ENCODE results near the gene HSD17B14. TPM values are rescaled to one million over a fixed set of nuclear protein-coding genes. Genes with fewer than 3 reads are reported as not detected.

Gene HSD17B14
- total and polyA plus RNA-seq, 2 of the 13 experiments (the other 11 are each of a cell fraction or from before 2014, with no cell fraction given): 0.58 to 1.2 TPM

DNA sequence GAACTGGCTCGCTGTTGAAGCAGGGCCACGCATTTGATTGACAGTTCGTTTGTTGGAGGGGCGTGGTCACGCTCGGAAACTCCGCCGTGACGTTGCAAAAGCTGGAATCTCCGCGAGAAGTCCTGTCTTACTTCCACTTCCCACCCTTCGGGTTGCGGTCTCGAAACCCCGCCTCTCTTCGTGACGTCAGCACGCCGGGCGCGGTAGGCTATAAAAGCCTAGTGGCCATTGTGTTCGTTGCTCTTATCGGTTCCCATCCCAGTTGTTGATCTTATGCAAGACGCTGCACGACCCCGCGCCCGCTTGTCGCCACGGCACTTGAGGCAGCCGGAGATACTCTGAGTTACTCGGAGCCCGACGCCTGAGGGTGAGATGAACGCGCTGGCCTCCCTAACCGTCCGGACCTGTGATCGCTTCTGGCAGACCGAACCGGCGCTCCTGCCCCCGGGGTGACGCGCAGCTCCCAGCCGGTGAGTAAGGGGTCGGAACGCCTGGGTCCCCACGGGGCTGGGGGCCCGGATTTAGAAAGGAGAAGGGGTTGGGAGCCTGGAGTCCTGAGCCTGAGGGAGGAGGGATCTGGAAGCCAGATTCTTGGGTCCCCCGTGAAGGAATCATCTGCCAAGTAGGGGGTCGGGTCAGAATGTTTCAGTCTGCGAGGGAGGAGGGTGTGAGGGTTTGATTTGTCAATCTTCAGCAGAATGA is 36.0 kb upstream of the HSD17B14 start, which contains the start of gene PPP1R15A (continued):
- peak; percentile 54 for TF ChIP-seq ZFX (CRISPR knock-in tag; IDR thresholded peaks at IDR 0.05; ENCODE audit: low read depth)
- TF ChIP-seq ZZZ3 (CRISPR knock-in tag; IDR thresholded peaks at IDR 0.05; ENCODE audit: borderline replicate concordance): no peak; the same call in 1 of the 2 replicates
- TF ChIP-seq, protein P1, sequence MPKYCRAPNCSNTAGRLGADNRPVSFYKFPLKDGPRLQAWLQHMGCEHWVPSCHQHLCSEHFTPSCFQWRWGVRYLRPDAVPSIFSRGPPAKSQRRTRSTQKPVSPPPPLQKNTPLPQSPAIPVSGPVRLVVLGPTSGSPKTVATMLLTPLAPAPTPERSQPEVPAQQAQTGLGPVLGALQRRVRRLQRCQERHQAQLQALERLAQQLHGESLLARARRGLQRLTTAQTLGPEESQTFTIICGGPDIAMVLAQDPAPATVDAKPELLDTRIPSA (CRISPR knock-in tag; IDR thresholded peaks at IDR 0.05; ENCODE audit: borderline replicate concordance): no peak
- TF ChIP-seq HDAC6 (IDR thresholded peaks at IDR 0.05; ENCODE audit: low read depth, low read length): peak; percentile 82; the same call in 1 of the 2 replicates
- TF ChIP-seq ZNF329 (CRISPR knock-in tag; IDR thresholded peaks at IDR 0.05; ENCODE audit: low read depth): no peak
- TF ChIP-seq, protein P2, sequence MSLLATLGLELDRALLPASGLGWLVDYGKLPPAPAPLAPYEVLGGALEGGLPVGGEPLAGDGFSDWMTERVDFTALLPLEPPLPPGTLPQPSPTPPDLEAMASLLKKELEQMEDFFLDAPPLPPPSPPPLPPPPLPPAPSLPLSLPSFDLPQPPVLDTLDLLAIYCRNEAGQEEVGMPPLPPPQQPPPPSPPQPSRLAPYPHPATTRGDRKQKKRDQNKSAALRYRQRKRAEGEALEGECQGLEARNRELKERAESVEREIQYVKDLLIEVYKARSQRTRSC (CRISPR knock-in tag; IDR thresholded peaks at IDR 0.05; ENCODE audit: low read depth): no peak
- TF ChIP-seq ZNF7 (CRISPR knock-in tag; IDR thresholded peaks at IDR 0.05): 0 out of 2 replicates have a peak, but pooled peaks have one; percentile 27
- no peak for TF ChIP-seq STAG1 (CRISPR knock-in tag; IDR thresholded peaks at IDR 0.05)
- peak; percentile 45 for TF ChIP-seq HNRNPLL (IDR thresholded peaks at IDR 0.05; ENCODE audit: low read depth, low read length, poor library complexity, severe bottlenecking)
- TF ChIP-seq, protein P3, sequence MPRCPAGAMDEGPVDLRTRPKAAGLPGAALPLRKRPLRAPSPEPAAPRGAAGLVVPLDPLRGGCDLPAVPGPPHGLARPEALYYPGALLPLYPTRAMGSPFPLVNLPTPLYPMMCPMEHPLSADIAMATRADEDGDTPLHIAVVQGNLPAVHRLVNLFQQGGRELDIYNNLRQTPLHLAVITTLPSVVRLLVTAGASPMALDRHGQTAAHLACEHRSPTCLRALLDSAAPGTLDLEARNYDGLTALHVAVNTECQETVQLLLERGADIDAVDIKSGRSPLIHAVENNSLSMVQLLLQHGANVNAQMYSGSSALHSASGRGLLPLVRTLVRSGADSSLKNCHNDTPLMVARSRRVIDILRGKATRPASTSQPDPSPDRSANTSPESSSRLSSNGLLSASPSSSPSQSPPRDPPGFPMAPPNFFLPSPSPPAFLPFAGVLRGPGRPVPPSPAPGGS (CRISPR knock-in tag; IDR thresholded peaks at IDR 0.05): peak; percentile 90
- TF ChIP-seq MXD4 (CRISPR knock-in tag; IDR thresholded peaks at IDR 0.05): 0 out of 2 replicates have a peak, but pooled peaks have one; percentile 46
- TF ChIP-seq SAP130 (CRISPR knock-in tag; IDR thresholded peaks at IDR 0.05; ENCODE audit: low read depth): peak; percentile 93
- TF ChIP-seq, protein P4, sequence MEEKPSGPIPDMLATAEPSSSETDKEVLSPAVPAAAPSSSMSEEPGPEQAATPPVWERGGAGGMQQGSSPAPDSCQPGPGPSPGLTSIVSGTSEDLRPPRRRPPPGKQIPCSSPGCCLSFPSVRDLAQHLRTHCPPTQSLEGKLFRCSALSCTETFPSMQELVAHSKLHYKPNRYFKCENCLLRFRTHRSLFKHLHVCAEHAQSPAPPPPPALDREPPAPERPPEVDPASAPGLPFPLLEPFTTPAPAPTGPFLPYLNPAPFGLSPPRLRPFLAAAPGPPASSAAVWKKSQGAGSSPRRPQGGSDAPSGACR (CRISPR knock-in tag; IDR thresholded peaks at IDR 0.05): peak; percentile 50; the same call in 1 of the 2 replicates
- TF ChIP-seq MZF1 (CRISPR knock-in tag; IDR thresholded peaks at IDR 0.05; ENCODE audit: borderline replicate concordance): no peak
- TF ChIP-seq, protein P5, sequence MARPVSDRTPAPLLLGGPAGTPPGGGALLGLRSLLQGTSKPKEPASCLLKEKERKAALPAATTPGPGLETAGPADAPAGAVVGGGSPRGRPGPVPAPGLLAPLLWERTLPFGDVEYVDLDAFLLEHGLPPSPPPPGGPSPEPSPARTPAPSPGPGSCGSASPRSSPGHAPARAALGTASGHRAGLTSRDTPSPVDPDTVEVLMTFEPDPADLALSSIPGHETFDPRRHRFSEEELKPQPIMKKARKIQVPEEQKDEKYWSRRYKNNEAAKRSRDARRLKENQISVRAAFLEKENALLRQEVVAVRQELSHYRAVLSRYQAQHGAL (CRISPR knock-in tag; IDR thresholded peaks at IDR 0.05; ENCODE audit: not compliant biosample characterization): peak; percentile 54
- TF ChIP-seq, protein P6, sequence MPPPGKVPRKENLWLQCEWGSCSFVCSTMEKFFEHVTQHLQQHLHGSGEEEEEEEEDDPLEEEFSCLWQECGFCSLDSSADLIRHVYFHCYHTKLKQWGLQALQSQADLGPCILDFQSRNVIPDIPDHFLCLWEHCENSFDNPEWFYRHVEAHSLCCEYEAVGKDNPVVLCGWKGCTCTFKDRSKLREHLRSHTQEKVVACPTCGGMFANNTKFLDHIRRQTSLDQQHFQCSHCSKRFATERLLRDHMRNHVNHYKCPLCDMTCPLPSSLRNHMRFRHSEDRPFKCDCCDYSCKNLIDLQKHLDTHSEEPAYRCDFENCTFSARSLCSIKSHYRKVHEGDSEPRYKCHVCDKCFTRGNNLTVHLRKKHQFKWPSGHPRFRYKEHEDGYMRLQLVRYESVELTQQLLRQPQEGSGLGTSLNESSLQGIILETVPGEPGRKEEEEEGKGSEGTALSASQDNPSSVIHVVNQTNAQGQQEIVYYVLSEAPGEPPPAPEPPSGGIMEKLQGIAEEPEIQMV (CRISPR knock-in tag; IDR thresholded peaks at IDR 0.05; ENCODE audit: low read depth): no peak
- TF ChIP-seq, protein P7, sequence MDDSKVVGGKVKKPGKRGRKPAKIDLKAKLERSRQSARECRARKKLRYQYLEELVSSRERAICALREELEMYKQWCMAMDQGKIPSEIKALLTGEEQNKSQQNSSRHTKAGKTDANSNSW (CRISPR knock-in tag; IDR thresholded peaks at IDR 0.05; ENCODE audit: borderline replicate concordance): peak; percentile 84; the same call in 1 of the 2 replicates
- TF ChIP-seq, protein P8, sequence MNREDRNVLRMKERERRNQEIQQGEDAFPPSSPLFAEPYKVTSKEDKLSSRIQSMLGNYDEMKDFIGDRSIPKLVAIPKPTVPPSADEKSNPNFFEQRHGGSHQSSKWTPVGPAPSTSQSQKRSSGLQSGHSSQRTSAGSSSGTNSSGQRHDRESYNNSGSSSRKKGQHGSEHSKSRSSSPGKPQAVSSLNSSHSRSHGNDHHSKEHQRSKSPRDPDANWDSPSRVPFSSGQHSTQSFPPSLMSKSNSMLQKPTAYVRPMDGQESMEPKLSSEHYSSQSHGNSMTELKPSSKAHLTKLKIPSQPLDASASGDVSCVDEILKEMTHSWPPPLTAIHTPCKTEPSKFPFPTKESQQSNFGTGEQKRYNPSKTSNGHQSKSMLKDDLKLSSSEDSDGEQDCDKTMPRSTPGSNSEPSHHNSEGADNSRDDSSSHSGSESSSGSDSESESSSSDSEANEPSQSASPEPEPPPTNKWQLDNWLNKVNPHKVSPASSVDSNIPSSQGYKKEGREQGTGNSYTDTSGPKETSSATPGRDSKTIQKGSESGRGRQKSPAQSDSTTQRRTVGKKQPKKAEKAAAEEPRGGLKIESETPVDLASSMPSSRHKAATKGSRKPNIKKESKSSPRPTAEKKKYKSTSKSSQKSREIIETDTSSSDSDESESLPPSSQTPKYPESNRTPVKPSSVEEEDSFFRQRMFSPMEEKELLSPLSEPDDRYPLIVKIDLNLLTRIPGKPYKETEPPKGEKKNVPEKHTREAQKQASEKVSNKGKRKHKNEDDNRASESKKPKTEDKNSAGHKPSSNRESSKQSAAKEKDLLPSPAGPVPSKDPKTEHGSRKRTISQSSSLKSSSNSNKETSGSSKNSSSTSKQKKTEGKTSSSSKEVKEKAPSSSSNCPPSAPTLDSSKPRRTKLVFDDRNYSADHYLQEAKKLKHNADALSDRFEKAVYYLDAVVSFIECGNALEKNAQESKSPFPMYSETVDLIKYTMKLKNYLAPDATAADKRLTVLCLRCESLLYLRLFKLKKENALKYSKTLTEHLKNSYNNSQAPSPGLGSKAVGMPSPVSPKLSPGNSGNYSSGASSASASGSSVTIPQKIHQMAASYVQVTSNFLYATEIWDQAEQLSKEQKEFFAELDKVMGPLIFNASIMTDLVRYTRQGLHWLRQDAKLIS (CRISPR knock-in tag; IDR thresholded peaks at IDR 0.05): no peak

Data from HepG2 (cell line).